ENCODE data around the gene FAM149A. TPM values are rescaled to one million over a fixed set of nuclear protein-coding genes. Genes with fewer than 3 reads are reported as not detected.

Gene FAM149A
- total and polyA plus RNA-seq, 2 experiments from 2014 or later = 10.8 to 13.3 TPM

DNA sequence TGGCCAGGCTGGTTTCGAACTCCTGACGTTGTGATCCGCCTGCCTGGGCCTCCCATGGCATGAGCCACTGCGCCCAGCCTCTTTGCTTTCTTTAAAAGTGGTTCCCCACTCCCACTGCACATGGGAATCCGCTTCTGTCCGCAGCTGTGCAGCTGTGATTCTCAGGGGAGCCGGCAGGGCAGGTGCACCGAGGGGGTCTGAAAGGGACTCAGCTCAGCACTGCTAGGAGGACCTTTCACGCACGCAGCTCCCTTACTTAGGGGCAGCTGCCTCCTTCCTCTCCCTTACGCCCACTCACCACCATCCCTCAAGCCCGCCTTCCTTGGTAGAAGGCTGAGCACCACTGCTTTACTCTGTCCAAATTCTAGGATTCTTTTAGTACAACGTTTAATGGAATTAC, 46.4 kb downstream of the FAM149A start:
- H3K4me2 ChIP-seq = no peak overlapping the region
- Mint-ChIP-seq H3K4me1 (peaks cover 25% of the 10 kb centered on the region), H3K36me3 (ENCODE audit: low read depth) (peaks cover 14% of the 10 kb centered on the region), H3K4me3 (no peak overlapping the region), H3K27ac (no peak overlapping the region), H3K9me3 (no peaks in the 10 kb centered on the region), H3K27me3 (ENCODE audit: insufficient read depth, low read depth, poor library complexity) (peaks cover 4% of the 10 kb centered on the region)
- H2AFZ ChIP-seq = no peak overlapping the region
- no peaks in the 10 kb centered on the region for H3K79me2 ChIP-seq (replicated peaks; ENCODE audit: insufficient read depth)
- TF ChIP-seq, protein P1, sequence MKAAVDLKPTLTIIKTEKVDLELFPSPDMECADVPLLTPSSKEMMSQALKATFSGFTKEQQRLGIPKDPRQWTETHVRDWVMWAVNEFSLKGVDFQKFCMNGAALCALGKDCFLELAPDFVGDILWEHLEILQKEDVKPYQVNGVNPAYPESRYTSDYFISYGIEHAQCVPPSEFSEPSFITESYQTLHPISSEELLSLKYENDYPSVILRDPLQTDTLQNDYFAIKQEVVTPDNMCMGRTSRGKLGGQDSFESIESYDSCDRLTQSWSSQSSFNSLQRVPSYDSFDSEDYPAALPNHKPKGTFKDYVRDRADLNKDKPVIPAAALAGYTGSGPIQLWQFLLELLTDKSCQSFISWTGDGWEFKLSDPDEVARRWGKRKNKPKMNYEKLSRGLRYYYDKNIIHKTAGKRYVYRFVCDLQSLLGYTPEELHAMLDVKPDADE (IDR thresholded peaks at IDR 0.05) = no peak
- TF ChIP-seq, protein P2, sequence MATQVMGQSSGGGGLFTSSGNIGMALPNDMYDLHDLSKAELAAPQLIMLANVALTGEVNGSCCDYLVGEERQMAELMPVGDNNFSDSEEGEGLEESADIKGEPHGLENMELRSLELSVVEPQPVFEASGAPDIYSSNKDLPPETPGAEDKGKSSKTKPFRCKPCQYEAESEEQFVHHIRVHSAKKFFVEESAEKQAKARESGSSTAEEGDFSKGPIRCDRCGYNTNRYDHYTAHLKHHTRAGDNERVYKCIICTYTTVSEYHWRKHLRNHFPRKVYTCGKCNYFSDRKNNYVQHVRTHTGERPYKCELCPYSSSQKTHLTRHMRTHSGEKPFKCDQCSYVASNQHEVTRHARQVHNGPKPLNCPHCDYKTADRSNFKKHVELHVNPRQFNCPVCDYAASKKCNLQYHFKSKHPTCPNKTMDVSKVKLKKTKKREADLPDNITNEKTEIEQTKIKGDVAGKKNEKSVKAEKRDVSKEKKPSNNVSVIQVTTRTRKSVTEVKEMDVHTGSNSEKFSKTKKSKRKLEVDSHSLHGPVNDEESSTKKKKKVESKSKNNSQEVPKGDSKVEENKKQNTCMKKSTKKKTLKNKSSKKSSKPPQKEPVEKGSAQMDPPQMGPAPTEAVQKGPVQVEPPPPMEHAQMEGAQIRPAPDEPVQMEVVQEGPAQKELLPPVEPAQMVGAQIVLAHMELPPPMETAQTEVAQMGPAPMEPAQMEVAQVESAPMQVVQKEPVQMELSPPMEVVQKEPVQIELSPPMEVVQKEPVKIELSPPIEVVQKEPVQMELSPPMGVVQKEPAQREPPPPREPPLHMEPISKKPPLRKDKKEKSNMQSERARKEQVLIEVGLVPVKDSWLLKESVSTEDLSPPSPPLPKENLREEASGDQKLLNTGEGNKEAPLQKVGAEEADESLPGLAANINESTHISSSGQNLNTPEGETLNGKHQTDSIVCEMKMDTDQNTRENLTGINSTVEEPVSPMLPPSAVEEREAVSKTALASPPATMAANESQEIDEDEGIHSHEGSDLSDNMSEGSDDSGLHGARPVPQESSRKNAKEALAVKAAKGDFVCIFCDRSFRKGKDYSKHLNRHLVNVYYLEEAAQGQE (IDR thresholded peaks at IDR 0.05; ENCODE audit: unreplicated experiment) = no peak
- no peak for TF ChIP-seq ZNF331 (CRISPR knock-in tag; IDR thresholded peaks at IDR 0.05; ENCODE audit: low read depth)
- TF ChIP-seq EZH2phosphoT487 (IDR thresholded peaks at IDR 0.05; ENCODE audit: unreplicated experiment) = no peak
- TF ChIP-seq NANOG (IDR thresholded peaks at IDR 0.05; ENCODE audit: borderline replicate concordance) = no peak
- TF ChIP-seq POLR2AphosphoS5 (IDR thresholded peaks at IDR 0.05; ENCODE audit: low read depth) = no peak
- no peak for TF ChIP-seq STAT1 (IDR thresholded peaks at IDR 0.05; ENCODE audit: unreplicated experiment)
- TF ChIP-seq, protein P3, sequence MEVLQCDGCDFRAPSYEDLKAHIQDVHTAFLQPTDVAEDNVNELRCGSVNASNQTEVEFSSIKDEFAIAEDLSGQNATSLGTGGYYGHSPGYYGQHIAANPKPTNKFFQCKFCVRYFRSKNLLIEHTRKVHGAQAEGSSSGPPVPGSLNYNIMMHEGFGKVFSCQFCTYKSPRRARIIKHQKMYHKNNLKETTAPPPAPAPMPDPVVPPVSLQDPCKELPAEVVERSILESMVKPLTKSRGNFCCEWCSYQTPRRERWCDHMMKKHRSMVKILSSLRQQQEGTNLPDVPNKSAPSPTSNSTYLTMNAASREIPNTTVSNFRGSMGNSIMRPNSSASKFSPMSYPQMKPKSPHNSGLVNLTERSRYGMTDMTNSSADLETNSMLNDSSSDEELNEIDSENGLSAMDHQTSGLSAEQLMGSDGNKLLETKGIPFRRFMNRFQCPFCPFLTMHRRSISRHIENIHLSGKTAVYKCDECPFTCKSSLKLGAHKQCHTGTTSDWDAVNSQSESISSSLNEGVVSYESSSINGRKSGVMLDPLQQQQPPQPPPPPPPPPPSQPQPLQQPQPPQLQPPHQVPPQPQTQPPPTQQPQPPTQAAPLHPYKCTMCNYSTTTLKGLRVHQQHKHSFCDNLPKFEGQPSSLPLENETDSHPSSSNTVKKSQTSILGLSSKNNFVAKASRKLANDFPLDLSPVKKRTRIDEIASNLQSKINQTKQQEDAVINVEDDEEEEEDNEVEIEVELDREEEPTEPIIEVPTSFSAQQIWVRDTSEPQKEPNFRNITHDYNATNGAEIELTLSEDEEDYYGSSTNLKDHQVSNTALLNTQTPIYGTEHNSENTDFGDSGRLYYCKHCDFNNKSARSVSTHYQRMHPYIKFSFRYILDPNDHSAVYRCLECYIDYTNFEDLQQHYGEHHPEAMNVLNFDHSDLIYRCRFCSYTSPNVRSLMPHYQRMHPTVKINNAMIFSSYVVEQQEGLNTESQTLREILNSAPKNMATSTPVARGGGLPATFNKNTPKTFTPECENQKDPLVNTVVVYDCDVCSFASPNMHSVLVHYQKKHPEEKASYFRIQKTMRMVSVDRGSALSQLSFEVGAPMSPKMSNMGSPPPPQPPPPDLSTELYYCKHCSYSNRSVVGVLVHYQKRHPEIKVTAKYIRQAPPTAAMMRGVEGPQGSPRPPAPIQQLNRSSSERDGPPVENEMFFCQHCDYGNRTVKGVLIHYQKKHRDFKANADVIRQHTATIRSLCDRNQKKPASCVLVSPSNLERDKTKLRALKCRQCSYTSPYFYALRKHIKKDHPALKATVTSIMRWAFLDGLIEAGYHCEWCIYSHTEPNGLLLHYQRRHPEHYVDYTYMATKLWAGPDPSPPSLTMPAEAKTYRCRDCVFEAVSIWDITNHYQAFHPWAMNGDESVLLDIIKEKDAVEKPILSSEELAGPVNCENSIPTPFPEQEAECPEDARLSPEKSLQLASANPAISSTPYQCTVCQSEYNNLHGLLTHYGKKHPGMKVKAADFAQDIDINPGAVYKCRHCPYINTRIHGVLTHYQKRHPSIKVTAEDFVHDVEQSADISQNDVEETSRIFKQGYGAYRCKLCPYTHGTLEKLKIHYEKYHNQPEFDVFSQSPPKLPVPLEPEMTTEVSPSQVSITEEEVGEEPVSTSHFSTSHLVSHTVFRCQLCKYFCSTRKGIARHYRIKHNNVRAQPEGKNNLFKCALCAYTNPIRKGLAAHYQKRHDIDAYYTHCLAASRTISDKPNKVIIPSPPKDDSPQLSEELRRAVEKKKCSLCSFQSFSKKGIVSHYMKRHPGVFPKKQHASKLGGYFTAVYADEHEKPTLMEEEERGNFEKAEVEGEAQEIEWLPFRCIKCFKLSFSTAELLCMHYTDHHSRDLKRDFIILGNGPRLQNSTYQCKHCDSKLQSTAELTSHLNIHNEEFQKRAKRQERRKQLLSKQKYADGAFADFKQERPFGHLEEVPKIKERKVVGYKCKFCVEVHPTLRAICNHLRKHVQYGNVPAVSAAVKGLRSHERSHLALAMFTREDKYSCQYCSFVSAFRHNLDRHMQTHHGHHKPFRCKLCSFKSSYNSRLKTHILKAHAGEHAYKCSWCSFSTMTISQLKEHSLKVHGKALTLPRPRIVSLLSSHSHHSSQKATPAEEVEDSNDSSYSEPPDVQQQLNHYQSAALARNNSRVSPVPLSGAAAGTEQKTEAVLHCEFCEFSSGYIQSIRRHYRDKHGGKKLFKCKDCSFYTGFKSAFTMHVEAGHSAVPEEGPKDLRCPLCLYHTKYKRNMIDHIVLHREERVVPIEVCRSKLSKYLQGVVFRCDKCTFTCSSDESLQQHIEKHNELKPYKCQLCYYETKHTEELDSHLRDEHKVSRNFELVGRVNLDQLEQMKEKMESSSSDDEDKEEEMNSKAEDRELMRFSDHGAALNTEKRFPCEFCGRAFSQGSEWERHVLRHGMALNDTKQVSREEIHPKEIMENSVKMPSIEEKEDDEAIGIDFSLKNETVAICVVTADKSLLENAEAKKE (CRISPR knock-in tag; IDR thresholded peaks at IDR 0.05) = no peak
- TF ChIP-seq JUNB (IDR thresholded peaks at IDR 0.05; ENCODE audit: unreplicated experiment) = no peak
- no peak for TF ChIP-seq EZH2 (IDR thresholded peaks at IDR 0.05; ENCODE audit: low read depth, unreplicated experiment)
- TF ChIP-seq ZNF114 (CRISPR knock-in tag; IDR thresholded peaks at IDR 0.05) = no peak
- TF ChIP-seq, protein P4, sequence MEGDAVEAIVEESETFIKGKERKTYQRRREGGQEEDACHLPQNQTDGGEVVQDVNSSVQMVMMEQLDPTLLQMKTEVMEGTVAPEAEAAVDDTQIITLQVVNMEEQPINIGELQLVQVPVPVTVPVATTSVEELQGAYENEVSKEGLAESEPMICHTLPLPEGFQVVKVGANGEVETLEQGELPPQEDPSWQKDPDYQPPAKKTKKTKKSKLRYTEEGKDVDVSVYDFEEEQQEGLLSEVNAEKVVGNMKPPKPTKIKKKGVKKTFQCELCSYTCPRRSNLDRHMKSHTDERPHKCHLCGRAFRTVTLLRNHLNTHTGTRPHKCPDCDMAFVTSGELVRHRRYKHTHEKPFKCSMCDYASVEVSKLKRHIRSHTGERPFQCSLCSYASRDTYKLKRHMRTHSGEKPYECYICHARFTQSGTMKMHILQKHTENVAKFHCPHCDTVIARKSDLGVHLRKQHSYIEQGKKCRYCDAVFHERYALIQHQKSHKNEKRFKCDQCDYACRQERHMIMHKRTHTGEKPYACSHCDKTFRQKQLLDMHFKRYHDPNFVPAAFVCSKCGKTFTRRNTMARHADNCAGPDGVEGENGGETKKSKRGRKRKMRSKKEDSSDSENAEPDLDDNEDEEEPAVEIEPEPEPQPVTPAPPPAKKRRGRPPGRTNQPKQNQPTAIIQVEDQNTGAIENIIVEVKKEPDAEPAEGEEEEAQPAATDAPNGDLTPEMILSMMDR (conservative IDR thresholded peaks at IDR 0.05; ENCODE audit: low read depth in 2 of 2) = no peak
- no peak for TF ChIP-seq CREB1 (CRISPR knock-in tag; IDR thresholded peaks at IDR 0.05; ENCODE audit: low read depth)
- H3K36me3 ChIP-seq (ENCODE audit: insufficient read depth) = no peaks in the 10 kb centered on the region
- DNase-seq (ENCODE audit: low spot score) = no peak
- H3F3A ChIP-seq (replicated peaks; ENCODE audit: low read depth) = no peaks in the 10 kb centered on the region
- peaks cover 27% of the 10 kb centered on the region for H3K4me1 ChIP-seq (ENCODE audit: insufficient read depth)
- no peak overlapping the region for H3K4me3 ChIP-seq
- ATAC-seq = no peak
- H3K27me3 ChIP-seq (ENCODE audit: insufficient read depth) = peaks cover 15% of the 10 kb centered on the region
- no peaks in the 10 kb centered on the region for H3K9me2 ChIP-seq (ENCODE audit: insufficient read depth)
- no peaks in the 10 kb centered on the region; the same call in 1 of the 2 replicates for H4K20me1 ChIP-seq (replicated peaks; ENCODE audit: insufficient read depth)
- no peak overlapping the region for H3K27ac ChIP-seq (ENCODE audit: low read depth)
